GM21526 (cell line): ENCODE data around the gene TGFBR2.

Experiments used
- ATAC-seq: cut with Tn5 transposase; IDR thresholded peaks from one replicate; pipeline ENCODE4 v1.9.1; 2021; ENCODE audit warnings: moderate library complexity; ENCODE audit not compliant: unreplicated experiment, low FRiP score

Gene TGFBR2

DNA sequence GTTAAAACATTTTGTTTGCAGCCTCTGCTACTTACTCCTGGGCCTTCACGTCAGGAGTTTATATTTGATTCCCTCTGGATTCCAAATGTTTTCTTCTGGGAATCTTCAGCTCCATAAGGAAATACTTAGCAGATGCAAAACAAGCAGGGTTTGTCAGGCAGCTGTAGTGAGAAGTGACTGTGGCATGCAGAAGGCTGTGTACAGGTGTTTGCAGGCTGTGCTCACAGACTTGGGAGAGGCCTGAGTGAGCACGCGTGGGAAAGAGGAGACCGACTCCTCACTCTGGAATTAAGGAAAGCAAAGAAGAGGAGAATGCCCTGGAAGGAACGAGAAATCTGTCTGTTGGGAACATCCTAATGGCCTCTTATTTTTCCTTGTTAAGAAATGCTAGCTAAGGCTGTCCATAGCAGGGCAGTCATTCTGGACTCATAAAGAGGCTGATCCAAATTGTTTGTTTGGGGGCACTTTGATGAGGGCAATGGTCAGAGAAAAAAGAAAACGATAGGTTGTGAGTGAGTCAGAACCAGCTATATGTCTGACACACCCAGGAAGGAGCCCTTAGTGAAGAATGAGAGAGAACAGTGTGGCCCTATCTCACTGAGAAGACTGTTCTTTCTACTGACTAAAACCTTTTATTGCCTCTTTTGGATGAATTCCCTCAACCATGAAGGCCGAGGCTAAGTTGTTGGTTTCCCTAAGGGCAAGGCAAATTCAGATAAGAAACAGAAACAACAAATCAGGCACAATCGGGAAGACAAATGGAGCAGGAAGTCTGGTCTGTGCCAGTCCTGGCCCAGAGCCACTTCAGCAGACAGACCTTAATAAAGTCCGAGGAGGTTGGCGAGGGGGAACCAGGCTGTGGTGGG, 82.6 kb downstream of the TGFBR2 start:
- ATAC-seq, result no peak

DNA sequence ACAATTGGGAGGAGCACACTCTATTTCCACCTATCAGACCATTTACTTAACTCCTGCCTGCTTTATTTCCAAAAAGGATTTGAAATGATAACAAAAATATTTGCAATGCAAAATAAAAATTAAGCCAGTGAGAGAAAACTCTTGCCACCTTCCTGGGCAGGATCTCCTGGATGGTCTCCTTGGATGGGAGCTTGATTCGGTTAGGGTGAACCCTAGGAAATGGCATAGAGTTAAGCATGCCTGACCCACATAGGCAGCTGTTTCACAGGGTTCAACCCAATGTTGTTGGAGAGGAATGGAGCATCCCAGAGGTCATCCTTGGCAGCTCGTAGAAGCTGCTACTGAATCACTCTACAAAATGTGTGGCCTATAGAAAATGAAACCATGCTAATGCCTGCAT, 83.8 kb downstream of the TGFBR2 start:
- ATAC-seq, result no peak

DNA sequence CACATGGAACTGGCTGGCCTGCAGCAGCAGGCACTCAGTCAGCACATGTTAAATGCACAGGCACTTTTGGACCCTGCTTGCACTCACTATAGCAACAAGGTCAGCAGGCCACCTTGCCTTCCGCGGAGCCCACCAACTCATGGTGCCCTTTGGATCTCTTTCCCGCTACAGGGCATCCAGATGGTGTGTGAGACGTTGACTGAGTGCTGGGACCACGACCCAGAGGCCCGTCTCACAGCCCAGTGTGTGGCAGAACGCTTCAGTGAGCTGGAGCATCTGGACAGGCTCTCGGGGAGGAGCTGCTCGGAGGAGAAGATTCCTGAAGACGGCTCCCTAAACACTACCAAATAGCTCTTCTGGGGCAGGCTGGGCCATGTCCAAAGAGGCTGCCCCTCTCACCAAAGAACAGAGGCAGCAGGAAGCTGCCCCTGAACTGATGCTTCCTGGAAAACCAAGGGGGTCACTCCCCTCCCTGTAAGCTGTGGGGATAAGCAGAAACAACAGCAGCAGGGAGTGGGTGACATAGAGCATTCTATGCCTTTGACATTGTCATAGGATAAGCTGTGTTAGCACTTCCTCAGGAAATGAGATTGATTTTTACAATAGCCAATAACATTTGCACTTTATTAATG, 85.0 kb downstream of the TGFBR2 start:
- no peak for ATAC-seq

DNA sequence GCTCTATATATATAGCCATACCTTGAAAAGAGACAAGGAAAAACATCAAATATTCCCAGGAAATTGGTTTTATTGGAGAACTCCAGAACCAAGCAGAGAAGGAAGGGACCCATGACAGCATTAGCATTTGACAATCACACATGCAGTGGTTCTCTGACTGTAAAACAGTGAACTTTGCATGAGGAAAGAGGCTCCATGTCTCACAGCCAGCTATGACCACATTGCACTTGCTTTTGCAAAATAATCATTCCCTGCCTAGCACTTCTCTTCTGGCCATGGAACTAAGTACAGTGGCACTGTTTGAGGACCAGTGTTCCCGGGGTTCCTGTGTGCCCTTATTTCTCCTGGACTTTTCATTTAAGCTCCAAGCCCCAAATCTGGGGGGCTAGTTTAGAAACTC, 85.5 kb downstream of the TGFBR2 start:
- no peak for ATAC-seq

DNA sequence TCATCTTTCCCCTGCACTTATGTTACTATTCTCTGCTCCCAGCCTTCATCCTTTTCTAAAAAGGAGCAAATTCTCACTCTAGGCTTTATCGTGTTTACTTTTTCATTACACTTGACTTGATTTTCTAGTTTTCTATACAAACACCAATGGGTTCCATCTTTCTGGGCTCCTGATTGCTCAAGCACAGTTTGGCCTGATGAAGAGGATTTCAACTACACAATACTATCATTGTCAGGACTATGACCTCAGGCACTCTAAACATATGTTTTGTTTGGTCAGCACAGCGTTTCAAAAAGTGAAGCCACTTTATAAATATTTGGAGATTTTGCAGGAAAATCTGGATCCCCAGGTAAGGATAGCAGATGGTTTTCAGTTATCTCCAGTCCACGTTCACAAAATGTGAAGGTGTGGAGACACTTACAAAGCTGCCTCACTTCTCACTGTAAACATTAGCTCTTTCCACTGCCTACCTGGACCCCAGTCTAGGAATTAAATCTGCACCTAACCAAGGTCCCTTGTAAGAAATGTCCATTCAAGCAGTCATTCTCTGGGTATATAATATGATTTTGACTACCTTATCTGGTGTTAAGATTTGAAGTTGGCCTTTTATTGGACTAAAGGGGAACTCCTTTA, 86.2 kb downstream of the TGFBR2 start:
- no peak for ATAC-seq

DNA sequence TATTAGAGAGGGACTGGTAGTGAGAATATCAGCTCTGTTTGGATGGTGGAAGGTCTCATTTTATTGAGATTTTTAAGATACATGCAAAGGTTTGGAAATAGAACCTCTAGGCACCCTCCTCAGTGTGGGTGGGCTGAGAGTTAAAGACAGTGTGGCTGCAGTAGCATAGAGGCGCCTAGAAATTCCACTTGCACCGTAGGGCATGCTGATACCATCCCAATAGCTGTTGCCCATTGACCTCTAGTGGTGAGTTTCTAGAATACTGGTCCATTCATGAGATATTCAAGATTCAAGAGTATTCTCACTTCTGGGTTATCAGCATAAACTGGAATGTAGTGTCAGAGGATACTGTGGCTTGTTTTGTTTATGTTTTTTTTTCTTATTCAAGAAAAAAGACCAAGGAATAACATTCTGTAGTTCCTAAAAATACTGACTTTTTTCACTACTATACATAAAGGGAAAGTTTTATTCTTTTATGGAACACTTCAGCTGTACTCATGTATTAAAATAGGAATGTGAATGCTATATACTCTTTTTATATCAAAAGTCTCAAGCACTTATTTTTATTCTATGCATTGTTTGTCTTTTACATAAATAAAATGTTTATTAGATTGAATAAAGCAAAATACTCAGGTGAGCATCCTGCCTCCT, 87.2 kb downstream of the TGFBR2 start:
- peak; percentile 97 for ATAC-seq

DNA sequence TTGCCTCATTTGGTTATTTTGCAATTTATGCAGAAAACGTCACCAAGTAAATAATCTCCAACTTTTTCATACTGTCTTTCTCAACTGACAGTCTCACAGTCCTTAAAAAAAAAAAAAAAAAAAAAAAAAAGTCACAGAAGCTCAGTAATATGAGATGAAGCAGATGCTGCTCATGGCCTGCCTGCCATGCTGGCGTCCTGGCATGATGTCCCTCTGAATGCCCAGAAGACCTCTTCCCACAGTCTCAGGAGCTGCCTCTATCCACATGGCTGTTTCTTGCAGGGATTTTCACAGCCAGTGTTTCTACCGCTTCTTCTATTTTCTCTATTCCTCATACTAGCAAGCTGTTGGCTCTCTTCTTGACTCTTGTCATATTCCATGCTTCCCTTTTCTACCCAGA, 87.7 kb downstream of the TGFBR2 start:
- no peak for ATAC-seq

DNA sequence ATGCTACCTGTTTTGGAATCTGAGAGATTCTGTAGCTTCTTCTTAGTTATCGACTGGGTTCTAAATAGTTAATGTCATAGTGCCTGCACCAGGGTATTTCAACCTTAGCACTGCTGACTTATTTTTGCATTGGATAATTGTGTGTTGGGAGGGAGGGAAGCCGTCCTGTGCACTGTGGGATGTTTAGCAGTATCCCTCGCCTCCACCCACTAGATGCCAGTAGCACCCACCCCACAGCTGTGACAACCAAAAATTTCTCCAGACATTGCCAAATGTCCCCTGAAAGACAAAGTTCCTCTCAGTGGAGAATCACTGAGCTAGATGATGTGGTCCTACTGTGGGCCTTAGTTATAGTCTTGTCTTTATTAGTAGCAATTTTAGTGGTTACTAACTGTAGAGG, 88.3 kb downstream of the TGFBR2 start:
- no peak for ATAC-seq

DNA sequence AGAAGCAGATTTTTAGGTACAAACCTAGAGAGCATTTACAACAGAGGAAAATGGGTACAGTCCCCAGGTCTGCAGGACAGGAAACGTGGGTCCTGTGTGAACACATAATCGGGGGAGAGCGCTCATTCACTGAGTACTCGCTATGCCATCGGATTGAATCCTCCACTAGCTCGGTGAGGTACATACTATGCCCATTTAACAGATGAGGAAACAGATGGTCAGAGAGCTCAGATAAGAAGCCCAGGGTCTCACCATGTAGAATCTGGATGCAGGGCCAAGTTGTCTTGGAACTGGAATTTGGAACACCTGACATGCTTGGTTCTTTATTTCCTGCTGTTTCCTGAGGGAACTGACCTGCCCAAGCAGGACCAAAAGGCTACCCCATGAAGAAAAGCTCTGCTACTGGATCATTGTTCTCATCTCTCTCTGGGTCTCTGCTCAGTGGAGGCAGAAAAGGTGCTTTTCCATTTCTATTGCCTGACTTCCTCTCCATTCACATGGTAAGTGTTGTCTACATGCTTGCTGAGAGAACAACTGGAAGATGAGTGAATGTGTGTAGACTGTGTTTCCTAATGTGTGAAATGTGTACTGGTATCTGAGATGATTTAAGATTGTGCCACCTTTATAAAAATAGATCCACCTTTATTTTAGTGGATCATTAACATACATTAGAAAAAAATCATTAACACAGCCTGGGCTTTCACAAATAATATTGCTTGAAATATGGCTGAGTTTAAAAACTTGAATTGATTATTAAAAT, 89.1 kb downstream of the TGFBR2 start:
- ATAC-seq, result no peak

DNA sequence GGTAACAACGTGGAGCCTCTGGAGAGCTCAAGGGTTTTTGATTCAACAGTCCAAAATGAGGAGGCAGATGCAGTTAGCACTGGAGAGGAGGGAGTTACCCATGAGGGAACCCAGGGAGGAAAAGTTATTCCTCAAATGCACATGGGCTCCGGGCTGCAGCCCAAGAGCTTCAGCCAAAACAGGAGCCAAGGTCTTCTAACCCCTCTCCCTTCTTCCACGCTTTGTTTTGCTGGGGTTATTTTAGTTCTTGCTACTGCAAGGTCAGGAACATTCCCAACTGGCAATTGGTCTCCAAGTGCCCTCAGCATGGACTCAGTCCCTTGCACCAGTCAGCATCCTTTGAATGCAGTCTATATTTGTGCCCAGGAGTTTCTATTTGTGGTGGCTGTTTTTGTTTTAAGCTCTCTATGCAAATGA, 90.0 kb downstream of the TGFBR2 start:
- ATAC-seq, result no peak

DNA sequence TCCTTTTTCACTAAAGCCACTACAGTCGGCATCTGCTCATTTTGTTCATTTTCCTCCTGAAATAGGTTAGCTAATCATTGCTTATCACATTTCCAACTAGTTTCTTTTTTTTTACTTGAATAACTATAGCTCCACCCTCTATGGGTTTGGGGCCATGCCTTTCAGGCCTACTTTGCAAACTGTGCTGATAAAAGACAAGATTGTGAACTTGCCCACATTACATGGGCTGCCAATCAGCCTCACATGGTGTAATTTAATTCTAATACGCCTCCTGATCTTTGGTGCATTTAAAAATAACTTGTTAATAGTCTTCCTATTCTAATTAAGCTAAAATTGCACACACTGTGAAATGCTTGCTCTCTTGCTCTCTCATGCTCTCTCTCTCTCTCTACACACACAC, 90.5 kb downstream of the TGFBR2 start:
- no peak for ATAC-seq

DNA sequence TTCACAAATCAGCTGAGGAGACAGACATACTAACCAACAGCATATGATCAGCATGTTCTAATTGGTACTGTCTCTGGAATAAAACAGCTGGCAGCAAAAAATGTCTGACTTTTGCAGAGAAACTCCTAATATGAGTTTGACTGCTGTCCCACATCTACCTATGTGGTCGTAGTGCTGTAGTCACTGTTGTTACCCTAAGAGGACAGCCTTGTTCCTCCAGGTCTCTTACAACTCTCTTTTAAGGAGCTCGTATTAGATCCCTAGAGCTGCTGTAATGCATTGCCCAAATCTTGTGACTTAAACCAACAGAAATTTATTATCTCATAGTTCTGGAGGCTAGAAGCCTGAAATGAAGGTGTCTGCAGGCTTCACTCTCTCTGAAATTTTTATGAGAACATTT, 92.1 kb downstream of the TGFBR2 start:
- no peak for ATAC-seq

DNA sequence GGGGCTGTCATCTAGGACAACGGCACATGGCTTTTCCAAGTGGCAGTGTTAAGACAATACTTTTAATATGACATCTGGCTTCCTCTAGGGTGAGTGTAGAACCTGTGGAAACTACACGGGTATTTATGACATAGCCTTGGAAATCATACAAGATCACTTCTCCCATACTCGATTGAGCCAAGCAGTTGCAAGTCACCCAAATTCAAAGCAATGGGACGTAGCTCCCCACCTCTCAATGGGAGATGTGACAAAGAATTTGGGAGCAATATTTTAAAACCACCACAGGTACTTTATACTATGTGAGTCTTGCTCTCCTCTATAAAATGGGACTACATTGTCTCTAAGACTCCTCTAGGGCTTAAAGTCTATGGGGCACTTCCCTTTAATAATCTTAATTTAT, 93.5 kb downstream of the TGFBR2 start:
- no peak for ATAC-seq

DNA sequence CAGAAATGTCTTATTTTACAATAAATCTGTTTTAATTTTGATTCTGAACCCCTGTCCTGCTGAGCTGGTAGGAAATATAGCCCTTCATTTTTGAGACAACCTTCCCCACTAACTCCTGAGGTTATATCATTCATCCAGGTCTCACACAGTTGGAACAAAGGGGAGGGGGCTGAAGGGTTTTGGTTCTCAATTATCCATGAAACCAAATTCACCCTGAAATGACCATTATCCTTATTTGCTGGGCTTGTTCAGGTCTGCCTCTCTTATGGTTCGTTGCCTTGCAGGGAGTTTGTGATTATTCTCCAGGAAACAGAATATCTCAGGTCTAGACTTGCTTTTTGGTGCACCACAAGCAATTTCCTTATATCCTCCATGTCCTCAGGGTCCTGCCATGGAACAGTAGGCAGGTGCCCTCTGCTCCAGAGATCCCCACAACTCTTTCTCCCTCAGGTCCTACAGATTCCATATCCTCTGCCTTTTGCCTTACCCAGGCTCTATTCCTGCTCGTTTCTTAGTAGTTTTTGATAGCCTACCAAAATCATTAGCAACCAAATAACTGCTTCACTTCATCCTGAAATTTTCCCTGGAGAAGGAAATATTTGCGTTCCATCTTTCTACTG, 94.4 kb downstream of the TGFBR2 start:
- ATAC-seq, result no peak

DNA sequence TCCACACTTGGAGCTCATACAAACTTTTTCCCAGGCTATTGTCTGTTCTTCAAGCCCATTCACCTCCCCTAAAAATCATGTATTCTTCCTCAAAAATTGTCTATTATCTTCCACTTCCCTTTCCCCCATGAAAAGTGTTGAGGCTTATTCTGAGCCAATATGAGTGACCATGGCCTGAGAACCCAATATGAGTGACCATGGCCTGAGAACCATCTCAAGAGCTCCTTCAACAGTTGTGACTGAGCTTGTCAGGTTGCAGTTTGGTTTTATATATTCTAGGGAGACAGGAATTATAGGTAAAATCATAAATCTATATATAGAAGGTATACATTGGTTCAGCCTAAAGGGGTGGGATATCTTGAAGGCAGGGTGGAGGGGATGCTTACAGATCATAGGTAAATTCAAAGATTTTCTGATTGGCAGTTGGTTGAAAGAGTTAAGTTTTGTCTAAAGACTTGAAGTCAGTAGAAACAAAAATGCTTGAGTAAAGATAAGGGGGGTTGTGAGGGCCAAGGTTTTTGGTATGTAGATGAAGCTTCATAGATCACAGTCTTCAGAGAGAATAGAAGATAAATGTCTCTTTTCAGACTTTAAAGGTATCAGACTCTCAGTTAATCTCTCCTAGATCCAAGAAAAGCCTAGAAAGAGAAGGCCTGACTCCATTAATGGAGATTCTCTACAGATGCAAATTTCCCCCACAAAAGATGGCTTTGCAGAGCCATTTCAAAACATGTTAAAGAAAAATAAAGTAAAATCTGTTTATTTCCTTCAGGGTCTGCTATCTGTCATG, 95.8 kb downstream of the TGFBR2 start:
- no peak for ATAC-seq

DNA sequence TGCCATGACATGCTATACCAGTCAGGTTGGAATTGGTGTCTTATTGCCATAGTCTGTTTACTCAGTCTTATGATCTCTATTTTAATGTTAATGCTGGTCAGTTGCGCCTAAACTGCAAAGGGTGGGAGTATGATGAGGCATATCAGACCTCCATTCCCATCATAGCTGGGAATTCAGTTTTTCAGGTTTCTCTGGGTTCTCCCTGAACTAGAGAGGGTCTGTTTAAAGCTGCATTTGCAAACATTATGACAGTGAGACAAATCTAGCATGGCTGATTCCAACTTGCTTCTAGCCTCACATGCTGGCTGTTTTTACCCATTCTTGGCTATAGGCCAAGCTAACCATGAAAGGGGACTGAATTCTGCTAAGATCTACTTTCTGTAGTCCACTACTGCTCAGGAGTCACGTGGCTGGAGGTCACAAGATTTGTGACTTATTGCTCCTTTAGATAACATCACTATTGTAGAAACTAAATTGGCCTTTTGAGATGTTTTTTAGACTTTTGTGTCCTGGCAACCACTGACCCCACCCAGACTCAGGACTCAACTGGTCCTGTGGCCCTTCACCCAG, 96.5 kb downstream of the TGFBR2 start:
- no peak for ATAC-seq

DNA sequence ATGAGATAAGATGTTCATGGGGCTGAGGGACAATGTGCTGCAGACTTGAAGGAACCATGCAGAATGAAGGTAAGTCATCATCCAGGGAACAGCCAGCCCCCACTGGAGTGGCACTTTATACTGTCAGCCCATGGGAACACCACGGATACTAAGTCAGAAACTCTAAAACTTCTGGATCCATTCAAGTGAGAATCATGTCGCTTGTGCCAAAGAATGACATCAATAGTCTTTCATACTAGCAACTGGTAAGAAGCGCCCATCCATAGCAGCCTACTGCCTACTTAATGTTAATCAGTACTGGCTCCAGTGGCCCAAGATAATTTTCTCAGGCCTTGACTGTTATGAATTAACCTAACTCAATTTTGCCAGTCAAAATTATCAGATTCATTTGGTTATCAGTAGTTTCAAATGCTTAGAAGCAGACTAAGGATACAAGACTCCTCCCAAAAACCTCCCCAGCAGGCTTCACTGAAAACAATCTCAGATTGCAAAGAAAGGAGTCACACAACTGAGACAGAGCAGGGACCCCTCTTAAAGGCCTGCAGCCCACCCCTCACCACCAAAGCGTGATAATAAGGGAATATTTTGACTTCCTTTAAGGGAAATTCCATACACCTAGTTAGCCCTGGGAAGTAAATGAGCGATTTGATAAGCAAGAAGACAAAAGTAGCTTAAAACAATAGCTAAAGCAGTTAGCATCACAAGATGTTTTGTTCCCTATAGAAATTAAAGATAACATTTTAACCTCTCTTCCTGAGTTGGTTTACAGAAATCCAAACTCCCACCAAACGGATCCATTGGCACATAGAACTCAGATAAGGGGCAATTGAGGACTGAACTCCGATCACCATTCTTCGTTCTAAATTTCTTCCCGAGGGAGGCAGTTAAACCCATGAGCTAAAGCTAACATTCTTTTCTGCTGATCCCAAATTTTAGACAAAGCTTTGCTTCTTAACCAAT, 98.8 kb downstream of the TGFBR2 start:
- no peak for ATAC-seq

DNA sequence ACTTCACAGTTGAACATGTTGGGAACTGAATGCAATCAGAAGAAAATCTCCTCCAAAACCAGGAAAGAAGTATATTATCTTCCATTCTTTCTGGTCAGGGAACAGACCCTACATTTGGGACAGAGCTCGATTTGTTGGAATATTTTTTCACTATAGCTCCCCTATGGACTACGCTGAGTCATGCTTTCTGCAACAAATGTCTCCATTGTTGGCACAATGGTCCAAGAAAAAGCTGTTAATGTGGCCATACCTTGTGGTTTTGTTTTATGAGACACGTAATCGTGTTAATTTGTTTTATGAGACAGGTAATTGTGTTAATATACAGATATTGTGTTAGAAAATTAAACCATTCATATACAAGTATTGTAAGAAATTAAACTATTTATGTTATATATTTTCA, 101.4 kb downstream of the TGFBR2 start:
- no peak for ATAC-seq
